Adrenal gland (tissue), 5 donors: Measurements from ENCODE around the gene ADGRB3.

Experiments
- CTCF ChIP-seq, 6 experiments: fragments of 450-650 bp in 4 of 6; fragments of 200-600 bp in 2 of 6; sonication (generic) in 1 of 6; IDR thresholded peaks; 1 replicate in 5 of 6; 2 replicates in 1 of 6; pipeline versions ENCODE4 v1.5.1 to v1.8.0; 2016 to 2021; ENCODE audit warnings: antibody characterized with exemption in 6 of 6, mild to moderate bottlenecking in 2 of 6, moderate library complexity in 1 of 6
- POLR2A ChIP-seq, 2 donors: fragments of 450-650 bp; IDR thresholded peaks; one replicate each; pipeline ENCODE4 v1.6.1; 2017; ENCODE audit warnings: antibody characterized with exemption in 2 of 2, mild to moderate bottlenecking in 2 of 2, moderate library complexity in 1 of 2
- donor health status: DM: no; HTN: no; CAD: no.

- TF ChIP-seq CTCF (IDR thresholded peaks at IDR 0.05) (no peak), POLR2A (IDR thresholded peaks at IDR 0.05) (no peak)
Observed at GRCh38 chr6:69392745-69393144, 757.7 kb downstream of the ADGRB3 start.
